GM12865 (cell line): Measurements from ENCODE around the gene EPPIN.

ENCODE experiments used
- DNase-seq: peaks from one replicate; pipeline ENCODE4 v3.0.0; 2010; ENCODE audit warnings: low read depth
- H3K4me3 ChIP-seq: 2 replicates; pipeline ENCODE4 v1.5.1; 2011; ENCODE audit warnings: mild to moderate bottlenecking, low read depth, low read length, control low read depth
- CTCF ChIP-seq: IDR thresholded peaks from 2 replicates; pipeline ENCODE4 v1.5.1; 2011; ENCODE audit warnings: low read length, control low read depth, low read depth, inconsistent platforms; ENCODE audit not compliant: insufficient read depth; ENCODE audit errors: missing control alignments

Gene EPPIN

GRCh38 chr20:45555198-45555597 is 8.0 kb upstream of the EPPIN start:
- H3K4me3 ChIP-seq = no peak overlapping the region
- TF ChIP-seq CTCF = no peak
- DNase-seq = no peak

- DNase-seq = no peak
- no peak for TF ChIP-seq CTCF
- H3K4me3 ChIP-seq = no peak overlapping the region
Measured at GRCh38 chr20:45552456-45552855, 5.3 kb upstream of the EPPIN start.

- no peak for DNase-seq
- no peak overlapping the region for H3K4me3 ChIP-seq
- TF ChIP-seq CTCF = no peak
Measured at GRCh38 chr20:45550765-45551164, 3.6 kb upstream of the EPPIN start.

- no peak overlapping the region for H3K4me3 ChIP-seq
- DNase-seq = no peak
- TF ChIP-seq CTCF = no peak
Measured at GRCh38 chr20:45548410-45548809, 1.2 kb upstream of the EPPIN start.

- DNase-seq = peak; percentile 3
- H3K4me3 ChIP-seq = no peak overlapping the region
- TF ChIP-seq CTCF = peak; percentile 11
Measured at GRCh38 chr20:45545754-45546453, 1.3 kb downstream of the EPPIN start.

GRCh38 chr20:45545351-45545750 is 1.9 kb downstream of the EPPIN start:
- no peak overlapping the region for H3K4me3 ChIP-seq
- no peak for TF ChIP-seq CTCF
- no peak for DNase-seq

- no peak for TF ChIP-seq CTCF
- DNase-seq = no peak
- no peak within 1 kb of the TSS for H3K4me3 ChIP-seq
Measured at GRCh38 chr20:45539382-45539781, 7.8 kb downstream of the EPPIN start, which contains the start of gene WFDC6. Gene WFDC6, minus strand, starts transcription at chr20:45539482. Its CDS starts 75 bp downstream, at chr20:45539407.
